ENCODE data around the gene SIAE. TPM values are rescaled to one million over a fixed set of nuclear protein-coding genes. Genes with fewer than 3 reads are reported as not detected.

The SIAE gene
- total and polyA plus RNA-seq, 2 donors (not counting 1 experiment from before 2014, with no cell fraction given), result 3.6 to 4.5 TPM

DNA sequence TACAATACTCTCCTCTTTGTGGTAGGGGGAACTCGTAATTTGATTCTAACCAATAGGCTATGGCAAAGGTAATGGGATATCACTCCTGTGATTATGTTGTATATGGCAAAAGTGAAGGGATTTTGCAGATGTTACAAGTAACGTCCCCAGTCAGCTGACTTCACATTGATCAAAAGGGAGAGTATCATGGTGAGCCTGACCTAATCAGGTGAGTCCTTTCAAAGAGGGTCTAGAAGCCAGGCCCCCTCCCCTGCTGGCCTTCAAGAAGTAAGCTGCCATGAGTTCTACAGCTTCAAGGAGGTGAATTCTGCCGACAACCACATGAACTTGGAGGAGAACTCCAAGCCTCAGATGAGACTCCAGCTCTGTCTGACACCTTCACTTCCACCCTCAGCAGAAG lies 30.9 kb downstream of the SIAE start:
- H3K27ac Mint-ChIP-seq, result no peak overlapping the region
- 100% methylated on average over 2 of the region's 3 CpGs for WGBS (ENCODE audit: insufficient coverage)
- CTCF ChIA-PET, result interaction anchor here (1.0 to 5.9 kb wide), 6 partner anchors 17 to 196 kb away, joined by 3 to 61 read pairs (median 5); no protein-coding TSS in a partner anchor
- no peaks in the 10 kb centered on the region for H3K79me2 ChIP-seq (ENCODE audit: control insufficient read depth, insufficient read depth, low read length)
- H3K27me3 Mint-ChIP-seq, result no peaks in the 10 kb centered on the region
- no peak for ATAC-seq (ENCODE audit: low read depth)
- no peak for TF ChIP-seq EZH2 (IDR thresholded peaks at IDR 0.05; ENCODE audit: borderline replicate concordance, insufficient read depth, low read depth, low read length, poor library complexity, severe bottlenecking)
- TF ChIP-seq, protein P1, sequence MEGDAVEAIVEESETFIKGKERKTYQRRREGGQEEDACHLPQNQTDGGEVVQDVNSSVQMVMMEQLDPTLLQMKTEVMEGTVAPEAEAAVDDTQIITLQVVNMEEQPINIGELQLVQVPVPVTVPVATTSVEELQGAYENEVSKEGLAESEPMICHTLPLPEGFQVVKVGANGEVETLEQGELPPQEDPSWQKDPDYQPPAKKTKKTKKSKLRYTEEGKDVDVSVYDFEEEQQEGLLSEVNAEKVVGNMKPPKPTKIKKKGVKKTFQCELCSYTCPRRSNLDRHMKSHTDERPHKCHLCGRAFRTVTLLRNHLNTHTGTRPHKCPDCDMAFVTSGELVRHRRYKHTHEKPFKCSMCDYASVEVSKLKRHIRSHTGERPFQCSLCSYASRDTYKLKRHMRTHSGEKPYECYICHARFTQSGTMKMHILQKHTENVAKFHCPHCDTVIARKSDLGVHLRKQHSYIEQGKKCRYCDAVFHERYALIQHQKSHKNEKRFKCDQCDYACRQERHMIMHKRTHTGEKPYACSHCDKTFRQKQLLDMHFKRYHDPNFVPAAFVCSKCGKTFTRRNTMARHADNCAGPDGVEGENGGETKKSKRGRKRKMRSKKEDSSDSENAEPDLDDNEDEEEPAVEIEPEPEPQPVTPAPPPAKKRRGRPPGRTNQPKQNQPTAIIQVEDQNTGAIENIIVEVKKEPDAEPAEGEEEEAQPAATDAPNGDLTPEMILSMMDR (IDR thresholded peaks at IDR 0.05), result no peak
- H3K4me2 ChIP-seq (replicated peaks; ENCODE audit: low read depth, low read length, poor library complexity, severe bottlenecking), result no peak overlapping the region
- H3K9me3 ChIP-seq (ENCODE audit: control extremely low read depth in 1 of 3, control insufficient read depth in 2 of 3, insufficient read depth in 1 of 3, low read length in 2 of 3), result no peaks in the 10 kb centered on the region
- no peaks in the 10 kb centered on the region for H3K27me3 ChIP-seq (replicated peaks in 1 of 4; ENCODE audit: control extremely low read depth in 1 of 4, control insufficient read depth in 3 of 4, insufficient read depth in 4 of 4, low read length in 3 of 4)
- no peak overlapping the region for H3K9ac ChIP-seq (ENCODE audit: low read length)
- H3K4me3 ChIP-seq (ENCODE audit: control extremely low read depth in 1 of 5, extremely low read depth in 1 of 5, insufficient read depth in 1 of 5, low read depth in 2 of 5, low read length in 4 of 5), result no peak overlapping the region
- intact Hi-C loops (cut with micrococcal nuclease), result loop anchor here (10.0 kb wide), 1 partner anchor 1232 kb away; no protein-coding TSS in a partner anchor
- H3K4me1 ChIP-seq (ENCODE audit: control insufficient read depth in 2 of 2, insufficient read depth in 2 of 2, low read length in 2 of 2), result peaks cover 14 to 16% of the 10 kb centered on the region in 2 donors
- peaks cover 16% of the 10 kb centered on the region for H3K4me1 Mint-ChIP-seq
- H3K36me3 ChIP-seq (replicated peaks in 1 of 2; ENCODE audit: control extremely low read depth in 1 of 2, control insufficient read depth in 1 of 2, extremely low read depth in 1 of 2, insufficient read depth in 2 of 2, low read length in 1 of 2), result peaks cover 0 to under 1% of the 10 kb centered on the region in 2 experiments
- H3K4me3 Mint-ChIP-seq, result no peak overlapping the region
- no peak overlapping the region for H3K27ac ChIP-seq (ENCODE audit: low read length in 2 of 2)
- POLR2A ChIA-PET, result no interaction called here
- DNase-seq, result no peak
- no peak overlapping the region for H2AFZ ChIP-seq (ENCODE audit: insufficient read depth, low read depth, low read length, poor library complexity, severe bottlenecking)
- no peaks in the 10 kb centered on the region for H3K9me3 Mint-ChIP-seq (ENCODE audit: insufficient read depth)
- no peaks in the 10 kb centered on the region for H4K20me1 ChIP-seq (ENCODE audit: control insufficient read depth, insufficient read depth, low read length, poor library complexity, severe bottlenecking)

DNA sequence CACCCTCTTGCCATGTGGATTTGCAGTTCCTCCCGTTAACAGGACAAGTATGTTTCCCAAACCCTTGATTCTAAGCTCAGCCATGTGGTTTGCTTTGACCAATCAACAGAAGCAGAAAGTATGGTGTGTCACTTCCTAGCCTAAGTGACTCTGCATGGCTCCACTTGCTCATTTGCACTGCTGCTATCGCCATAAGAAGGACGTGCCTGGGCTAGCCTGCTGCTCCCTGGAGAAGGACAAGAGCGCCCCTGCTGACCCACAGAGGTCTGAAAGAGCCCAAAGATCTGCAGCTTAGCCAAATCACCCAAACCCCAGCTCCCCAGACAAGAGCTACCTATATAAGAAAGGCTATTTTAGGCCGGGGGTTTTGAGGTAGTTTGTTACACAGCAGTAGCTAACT lies 32.9 kb downstream of the SIAE start:
- H3K9me3 ChIP-seq (ENCODE audit: control extremely low read depth in 1 of 3, control insufficient read depth in 2 of 3, insufficient read depth in 1 of 3, low read length in 2 of 3), result no peaks in the 10 kb centered on the region
- no peak for DNase-seq
- Mint-ChIP-seq H3K4me3 (no peak overlapping the region), H3K4me1 (peaks cover 7% of the 10 kb centered on the region), H3K27me3 (no peaks in the 10 kb centered on the region), H3K27ac (no peak overlapping the region), H3K9me3 (ENCODE audit: insufficient read depth) (no peaks in the 10 kb centered on the region)
- H3K27ac ChIP-seq (ENCODE audit: low read length in 2 of 2), result no peak overlapping the region
- TF ChIP-seq, protein P1 (IDR thresholded peaks at IDR 0.05), result no peak
- no peak for TF ChIP-seq EZH2 (IDR thresholded peaks at IDR 0.05; ENCODE audit: borderline replicate concordance, insufficient read depth, low read depth, low read length, poor library complexity, severe bottlenecking)
- H3K4me2 ChIP-seq (replicated peaks; ENCODE audit: low read depth, low read length, poor library complexity, severe bottlenecking), result no peak overlapping the region
- H4K20me1 ChIP-seq (ENCODE audit: control insufficient read depth, insufficient read depth, low read length, poor library complexity, severe bottlenecking), result no peaks in the 10 kb centered on the region
- 100% methylated on average over 1 of the region's 5 CpGs for WGBS (ENCODE audit: insufficient coverage)
- ATAC-seq (ENCODE audit: low read depth), result no peak
- H3K9ac ChIP-seq (ENCODE audit: low read length), result no peak overlapping the region
- intact Hi-C loops (cut with micrococcal nuclease), result loop anchor here (10.0 kb wide), 1 partner anchor 1234 kb away; no protein-coding TSS in a partner anchor
- H2AFZ ChIP-seq (ENCODE audit: insufficient read depth, low read depth, low read length, poor library complexity, severe bottlenecking), result no peak overlapping the region
- H3K27me3 ChIP-seq (replicated peaks in 1 of 4; ENCODE audit: control extremely low read depth in 1 of 4, control insufficient read depth in 3 of 4, insufficient read depth in 4 of 4, low read length in 3 of 4), result no peaks in the 10 kb centered on the region
- POLR2A ChIA-PET, result interaction anchor here (0.6 kb wide), 1 partner anchor 11 kb away, joined by 3 read pairs; no protein-coding TSS in a partner anchor
- no peak overlapping the region for H3K4me3 ChIP-seq (ENCODE audit: control extremely low read depth in 1 of 5, extremely low read depth in 1 of 5, insufficient read depth in 1 of 5, low read depth in 2 of 5, low read length in 4 of 5)
- no peaks in the 10 kb centered on the region for H3K79me2 ChIP-seq (ENCODE audit: control insufficient read depth, insufficient read depth, low read length)
- CTCF ChIA-PET, result interaction anchor here (0.6 to 5.9 kb wide), 4 partner anchors 28 to 198 kb away, joined by 3 to 61 read pairs (median 3); no protein-coding TSS in a partner anchor
- peaks cover 6 to 8% of the 10 kb centered on the region in 2 donors for H3K4me1 ChIP-seq (ENCODE audit: control insufficient read depth in 2 of 2, insufficient read depth in 2 of 2, low read length in 2 of 2)
- peaks cover 0 to 11% of the 10 kb centered on the region in 2 experiments for H3K36me3 ChIP-seq (replicated peaks in 1 of 2; ENCODE audit: control extremely low read depth in 1 of 2, control insufficient read depth in 1 of 2, extremely low read depth in 1 of 2, insufficient read depth in 2 of 2, low read length in 1 of 2)
